Measurements from ENCODE around the gene CLDN4.
"Not testable (repeated sequence)": the region's sequence is repeated elsewhere in the genome, so short reads cannot be mapped to it uniquely, and the experiment has no call there.

CLDN4 gene

GRCh38 chr7:73839743-73840714, 9.2 kb downstream of the CLDN4 start:
- DNase-seq (ENCODE audit: insufficient read length, low spot score) = no peak
- TF ChIP-seq CTCF (IDR thresholded peaks at IDR 0.05; ENCODE audit: insufficient read depth, missing control alignments) = no peak
- no peak for FAIRE-seq

- FAIRE-seq = no peak
- no peak for DNase-seq (ENCODE audit: insufficient read length, low spot score)
- TF ChIP-seq CTCF (IDR thresholded peaks at IDR 0.05; ENCODE audit: insufficient read depth, missing control alignments) = no peak
Measured at GRCh38 chr7:73840715-73841379, 10.1 kb downstream of the CLDN4 start.

GRCh38 chr7:73841689-73842066, 10.9 kb downstream of the CLDN4 start:
- no peak for FAIRE-seq
- no peak for DNase-seq (ENCODE audit: insufficient read length, low spot score)
- no peak for TF ChIP-seq CTCF (IDR thresholded peaks at IDR 0.05; ENCODE audit: insufficient read depth, missing control alignments)

- TF ChIP-seq CTCF (IDR thresholded peaks at IDR 0.05; ENCODE audit: insufficient read depth, missing control alignments) = no peak
- DNase-seq (ENCODE audit: insufficient read length, low spot score) = peak; percentile 97
- FAIRE-seq = no peak
Measured at GRCh38 chr7:73842067-73842976, 11.5 kb downstream of the CLDN4 start, which contains the start of gene METTL27. TSS of gene METTL27 (minus strand) at chr7:73842516. CDS start at chr7:73842140, 376 bp downstream.

DNA sequence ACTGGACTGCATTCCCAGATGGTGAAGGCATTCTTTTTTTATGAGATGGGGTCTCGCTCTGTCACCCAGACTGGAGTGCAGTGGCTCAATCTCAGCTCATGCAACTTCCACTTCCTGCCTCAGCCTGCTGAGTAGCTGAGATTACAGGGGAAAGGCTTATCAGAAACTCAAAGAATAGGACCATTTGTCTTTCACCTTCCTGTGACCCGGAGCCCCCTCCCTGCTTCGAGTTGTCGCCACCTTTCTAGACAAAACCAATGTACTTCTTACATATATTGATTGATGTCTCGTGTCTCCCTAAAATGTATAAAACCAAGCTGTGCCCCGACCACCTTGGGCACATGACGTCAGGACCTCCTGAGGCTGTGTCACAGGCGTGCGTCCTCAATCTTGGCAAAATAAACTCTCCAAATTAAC, 13.3 kb downstream of the CLDN4 start:
- DNase-seq (ENCODE audit: insufficient read length, low spot score) (no peak), FAIRE-seq (no peak)
- TF ChIP-seq CTCF (IDR thresholded peaks at IDR 0.05; ENCODE audit: insufficient read depth, missing control alignments) = no peak

GRCh38 chr7:73844848-73845460, 14.2 kb downstream of the CLDN4 start:
- FAIRE-seq = no peak
- TF ChIP-seq CTCF (IDR thresholded peaks at IDR 0.05; ENCODE audit: insufficient read depth, missing control alignments) = no peak
- DNase-seq (ENCODE audit: insufficient read length, low spot score) = no peak

- FAIRE-seq; DNase-seq (ENCODE audit: insufficient read length, low spot score): not testable (repeated sequence)
Measured at GRCh38 chr7:73845701-73846195, 15.0 kb downstream of the CLDN4 start.

Data from D721Med (cell line).